SH-SY5Y (cell line): Measurements from ENCODE around the gene GLDN.

Source experiments
- GATA2 ChIP-seq: IDR thresholded peaks from 2 replicates; pipeline ENCODE4 v1.6.1; 2011; ENCODE audit warnings: mild to moderate bottlenecking, low read depth, low read length
- GATA3 ChIP-seq: IDR thresholded peaks from 2 replicates; pipeline ENCODE4 v1.6.1; 2011; ENCODE audit warnings: low read depth, mild to moderate bottlenecking, low read length, moderate library complexity

GRCh38 chr15:51331141-51331540, 10.3 kb upstream of the GLDN start:
- no peak for TF ChIP-seq GATA2
- TF ChIP-seq GATA3: no peak
